CD4-positive, alpha-beta T cell (primary cell): ENCODE measurements around the gene TAF4. TPM values are rescaled to one million over a fixed set of nuclear protein-coding genes. Genes with fewer than 3 reads are reported as not detected.
"Not testable (repeated sequence)": the region's sequence is repeated elsewhere in the genome, so short reads cannot be mapped to it uniquely, and the experiment has no call there.

ENCODE experiments used
- ATAC-seq: fragments of 200-7000 bp; cut with Tn5 transposase; one replicate; pipeline ENCODE4 v1.10.0; 2022; ENCODE audit warnings: mild to moderate bottlenecking; ENCODE audit not compliant: poor library complexity
- CTCF ChIA-PET: fragments of 350-600 bp; sonication (Branson Sonifier 250); formaldehyde crosslinking; loops from one replicate; lab custom pipeline; 2021; ENCODE audit warnings: antibody characterized with exemption, inconsistent platforms; lab: Charles Lee
- POLR2A ChIA-PET: fragments of 350-600 bp; sonication (Branson Sonifier 250); formaldehyde crosslinking; loops from one replicate; lab custom pipeline; 2021; ENCODE audit warnings: antibody characterized with exemption, inconsistent platforms; lab: Charles Lee
- DNase-seq, 14 experiments: peaks; one replicate each; pipeline ENCODE4 v3.0.0-alpha.2; 2013 to 2020; ENCODE audit warnings: mixed read lengths in 2 of 14
- H3K27ac ChIP-seq, 2 donors: one replicate each; pipeline versions ENCODE4 v1.5.1 to v1.7.0; 2013; ENCODE audit warnings: low read length in 2 of 2, low read depth in 1 of 2, mild to moderate bottlenecking in 1 of 2
- H3K27me3 ChIP-seq, 2 experiments: 1 replicate in 1 of 2; 2 replicates in 1 of 2; pipeline versions ENCODE4 v1.6.1 to v1.7.0; 2013; ENCODE audit warnings: low read length in 2 of 2, control low read depth in 1 of 2, mild to moderate bottlenecking in 1 of 2, moderate library complexity in 1 of 2; ENCODE audit not compliant: insufficient read depth in 2 of 2, control insufficient read depth in 1 of 2
- H3K36me3 ChIP-seq: one replicate; pipeline ENCODE4 v1.6.1; 2013; ENCODE audit warnings: low read length, control low read depth; ENCODE audit not compliant: insufficient read depth
- H3K4me1 ChIP-seq: one replicate; pipeline ENCODE4 v1.6.1; 2013; ENCODE audit warnings: low read length, control low read depth; ENCODE audit not compliant: insufficient read depth
- H3K4me3 ChIP-seq: one replicate; pipeline ENCODE4 v1.5.1; 2013; ENCODE audit warnings: mild to moderate bottlenecking, low read length, moderate library complexity
- H3K9me3 ChIP-seq, 2 experiments: 1 replicate in 1 of 2; 2 replicates in 1 of 2; pipeline versions ENCODE4 v1.6.1 to v1.7.0; 2013; ENCODE audit warnings: low read length in 2 of 2, mild to moderate bottlenecking in 2 of 2, control low read depth in 1 of 2, moderate library complexity in 1 of 2; ENCODE audit not compliant: control insufficient read depth in 1 of 2, insufficient read depth in 1 of 2
- H3K27ac Mint-ChIP-seq: one replicate; pipeline ENCODE4 v1.8.0; 2020; ENCODE audit warnings: mixed read lengths
- H3K27me3 Mint-ChIP-seq: one replicate; pipeline ENCODE4 v1.8.0; 2021; ENCODE audit warnings: mixed read lengths
- H3K36me3 Mint-ChIP-seq: one replicate; pipeline ENCODE4 v1.8.0; 2021; ENCODE audit warnings: low read depth, mixed read lengths
- H3K4me1 Mint-ChIP-seq: one replicate; pipeline ENCODE4 v1.8.0; 2021; ENCODE audit warnings: low read depth, mixed read lengths
- H3K4me3 Mint-ChIP-seq: one replicate; pipeline ENCODE4 v1.8.0; 2020; ENCODE audit warnings: mild to moderate bottlenecking, mixed read lengths
- H3K9me3 Mint-ChIP-seq: one replicate; pipeline ENCODE4 v1.8.0; 2020; ENCODE audit warnings: mixed read lengths
- CTCF ChIP-seq: fragments of 200-600 bp; IDR thresholded peaks from one replicate; pipeline ENCODE4 v1.8.0; 2022; ENCODE audit warnings: antibody characterized with exemption, mild to moderate bottlenecking
- intact Hi-C, 2 experiments: fragments of 100-400 bp; cut with DNase I in 1 of 2; cut with micrococcal nuclease in 1 of 2; formaldehyde crosslinking; loops; one replicate each; pipeline versions ENCODE4 v1.15.1 to v1.9.0; 2023 to 2025; cut with DNase I, micrococcal nuclease
- total RNA-seq, 174 experiments: library from RNA in 2 of 174; stranded (reverse) in 2 of 174; gene quantifications; one replicate each; pipeline ENCODE4 v1.2.3 and lab custom pipeline; 2021 to 2026

TAF4 gene
- total RNA-seq, 2 experiments from 2014 or later = 11.1 to 12.5 TPM

- DNase-seq (no peak), ATAC-seq (no peak)
- intact Hi-C loops = no loop called here
- ChIA-PET CTCF (no interaction called here), POLR2A (interaction anchor here (1.3 kb wide), 1 partner anchor 66 kb away, joined by 3 read pairs; the partner anchor contains the start of gene LSM14B)
- Histone ChIP-seq H3K4me3 (no peak overlapping the region), H3K27me3 (no peaks in the 10 kb centered on the region), H3K9me3 (no peaks in the 10 kb centered on the region), H3K27ac (no peak overlapping the region), H3K4me1 (peaks cover 55% of the 10 kb centered on the region), H3K36me3 (peaks cover 6% of the 10 kb centered on the region)
- Mint-ChIP-seq H3K4me1 (peaks cover 55% of the 10 kb centered on the region), H3K4me3 (no peak overlapping the region), H3K27ac (no peak overlapping the region), H3K9me3 (no peaks in the 10 kb centered on the region), H3K36me3 (peaks cover 8% of the 10 kb centered on the region), H3K27me3 (no peaks in the 10 kb centered on the region)
- no peak for TF ChIP-seq CTCF
Observed at GRCh38 chr20:62056377-62056776, 9.3 kb downstream of the TAF4 start.

DNA sequence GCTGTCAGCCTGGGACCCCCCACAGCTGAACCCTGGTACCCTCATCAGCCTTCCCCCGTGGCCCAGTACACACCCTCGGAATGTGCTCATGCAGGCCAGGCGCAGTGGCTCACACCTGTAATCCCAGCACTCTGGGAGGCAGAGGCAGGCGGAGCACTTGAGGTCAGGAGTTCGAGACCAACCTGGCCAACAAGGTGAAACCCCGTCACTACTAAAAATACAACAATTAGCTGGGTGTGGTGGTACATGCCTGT, 9.9 kb downstream of the TAF4 start:
- H3K36me3 Mint-ChIP-seq, CTCF ChIA-PET, H3K9me3 Mint-ChIP-seq, H3K9me3 ChIP-seq, H3K27me3 ChIP-seq, H3K4me3 Mint-ChIP-seq, H3K4me3 ChIP-seq, H3K27ac Mint-ChIP-seq, intact Hi-C loops, H3K36me3 ChIP-seq, DNase-seq, H3K27ac ChIP-seq, H3K27me3 Mint-ChIP-seq, ATAC-seq: not testable (repeated sequence)
- peaks cover 50% of the 10 kb centered on the region for H3K4me1 Mint-ChIP-seq
- peaks cover 50% of the 10 kb centered on the region for H3K4me1 ChIP-seq
- POLR2A ChIA-PET = interaction anchor here (1.3 kb wide), 1 partner anchor 66 kb away, joined by 3 read pairs; the partner anchor contains the start of gene LSM14B

GRCh38 chr20:62055106-62055861, 10.4 kb downstream of the TAF4 start:
- DNase-seq (no peak), ATAC-seq (no peak)
- H3K27me3 ChIP-seq = no peaks in the 10 kb centered on the region
- H3K4me1 Mint-ChIP-seq = peaks cover 50% of the 10 kb centered on the region
- no peaks in the 10 kb centered on the region for H3K9me3 ChIP-seq
- H3K36me3 ChIP-seq = peaks cover 6% of the 10 kb centered on the region
- H3K4me3 ChIP-seq = no peak overlapping the region
- peaks cover 45% of the 10 kb centered on the region for H3K4me1 ChIP-seq
- peaks cover 11% of the 10 kb centered on the region for H3K36me3 Mint-ChIP-seq
- TF ChIP-seq CTCF = no peak
- ChIA-PET CTCF (no interaction called here), POLR2A (no interaction called here)
- no peak overlapping the region for H3K27ac Mint-ChIP-seq
- H3K27ac ChIP-seq = no peak overlapping the region
- intact Hi-C loops = no loop called here
- no peaks in the 10 kb centered on the region for H3K9me3 Mint-ChIP-seq
- no peak overlapping the region for H3K4me3 Mint-ChIP-seq
- no peaks in the 10 kb centered on the region for H3K27me3 Mint-ChIP-seq
